Ishikawa (cell line): ENCODE results near the gene DCUN1D3.

Experiments used
- CREB1 ChIP-seq: IDR thresholded peaks from 2 replicates; pipeline ENCODE4 v1.6.1; 2012; ENCODE audit warnings: low read depth
- EGR1 ChIP-seq: IDR thresholded peaks from 2 replicates; pipeline ENCODE4 v1.6.1; 2012
- EP300 ChIP-seq: IDR thresholded peaks from 2 replicates; pipeline ENCODE4 v1.6.1; 2012; ENCODE audit warnings: borderline replicate concordance
- TAF1 ChIP-seq: IDR thresholded peaks from 2 replicates; pipeline ENCODE4 v1.6.1; 2012; ENCODE audit warnings: low read depth, mild to moderate bottlenecking

GRCh38 chr16:20884240-20884556 lies 16.0 kb downstream of the DCUN1D3 start:
- TF ChIP-seq EGR1 (no peak), CREB1 (no peak), EP300 (no peak), TAF1 (no peak)
